SK-N-SH treated with all-trans-retinoic acid at 6 μM for 48 hours (cell line): ENCODE data around the gene TMEM178A.

Experiments used
- ATAC-seq: fragments of 200-7000 bp; cut with Tn5 transposase; 3 replicates; pipeline ENCODE4 v1.9.1; 2020; ENCODE audit warnings: mild to moderate bottlenecking, moderate library complexity
- ARNTL ChIP-seq: fragments of 450-650 bp; formaldehyde crosslinking; IDR thresholded peaks from 2 replicates; pipeline ENCODE4 v1.5.0; 2020; ENCODE audit warnings: low read depth, mild to moderate bottlenecking, moderate library complexity, borderline replicate concordance
- BACH2 ChIP-seq: fragments of 250-450 bp; sonication (Bioruptor Pico); IDR thresholded peaks from 2 replicates; pipeline ENCODE4 v1.9.0; 2021; ENCODE audit warnings: mild to moderate bottlenecking, borderline replicate concordance
- CSDC2 ChIP-seq: fragments of 250-450 bp; sonication (Bioruptor Pico); IDR thresholded peaks from 2 replicates; pipeline ENCODE4 v1.5.0; 2020; ENCODE audit warnings: mild to moderate bottlenecking, moderate library complexity
- CSRNP3 ChIP-seq: fragments of 250-450 bp; sonication (Bioruptor Pico); IDR thresholded peaks from 2 replicates; pipeline ENCODE4 v1.5.1; 2021; ENCODE audit warnings: mild to moderate bottlenecking, moderate library complexity
- ESRRG ChIP-seq: fragments of 250-450 bp; sonication (Bioruptor Pico); IDR thresholded peaks from 2 replicates; pipeline ENCODE4 v1.6.1; 2021; ENCODE audit warnings: mild to moderate bottlenecking
- ISL1 ChIP-seq: fragments of 250-450 bp; sonication (Bioruptor Pico); IDR thresholded peaks from 2 replicates; pipeline ENCODE4 v2.1.2; 2022; ENCODE audit warnings: mild to moderate bottlenecking, moderate library complexity
- OSR1 ChIP-seq: fragments of 250-450 bp; sonication (Bioruptor Pico); IDR thresholded peaks from 2 replicates; pipeline ENCODE4 v1.8.0; 2022; ENCODE audit warnings: moderate library complexity, mild to moderate bottlenecking, inconsistent platforms
- PPARA ChIP-seq: fragments of 250-450 bp; sonication (Bioruptor Pico); IDR thresholded peaks from 2 replicates; pipeline ENCODE4 v1.5.0; 2020; ENCODE audit warnings: mild to moderate bottlenecking, borderline replicate concordance
- RARB ChIP-seq: fragments of 250-450 bp; sonication (Bioruptor Pico); IDR thresholded peaks from 2 replicates; pipeline ENCODE4 v1.8.0; 2021; ENCODE audit warnings: mild to moderate bottlenecking, moderate library complexity
- SNAI2 ChIP-seq: fragments of 250-450 bp; sonication (Bioruptor Pico); IDR thresholded peaks from 2 replicates; pipeline ENCODE4 v1.5.0; 2020; ENCODE audit warnings: mild to moderate bottlenecking, moderate library complexity
- TCF4 ChIP-seq: fragments of 250-450 bp; sonication (Bioruptor Pico); IDR thresholded peaks from 2 replicates; pipeline ENCODE4 v1.8.0; 2021; ENCODE audit warnings: mild to moderate bottlenecking, moderate library complexity, borderline replicate concordance
- TSHZ2 ChIP-seq: fragments of 250-450 bp; sonication (Bioruptor Pico); IDR thresholded peaks from 2 replicates; pipeline ENCODE4 v1.5.0; 2020; ENCODE audit warnings: mild to moderate bottlenecking, moderate library complexity
- ZC3H10 ChIP-seq: fragments of 250-450 bp; sonication (Bioruptor Pico); IDR thresholded peaks from 2 replicates; pipeline ENCODE4 v1.5.1; 2021; ENCODE audit warnings: mild to moderate bottlenecking, moderate library complexity
- ZFP3 ChIP-seq: fragments of 250-450 bp; sonication (Bioruptor Pico); IDR thresholded peaks from 2 replicates; pipeline ENCODE4 v1.5.0; 2020; ENCODE audit warnings: mild to moderate bottlenecking, moderate library complexity
- ZNF565 ChIP-seq: fragments of 450-650 bp; formaldehyde crosslinking; conservative IDR thresholded peaks from 2 replicates; pipeline ENCODE4 v1.5.0; 2020; ENCODE audit warnings: low read depth, mild to moderate bottlenecking, moderate library complexity
- ZNF70 ChIP-seq: fragments of 450-650 bp; formaldehyde crosslinking; IDR thresholded peaks from 2 replicates; pipeline ENCODE4 v1.5.0; 2020; ENCODE audit warnings: mild to moderate bottlenecking, moderate library complexity
- TF ChIP-seq, protein P1 (sequence below): fragments of 250-450 bp; sonication (Bioruptor Pico); IDR thresholded peaks from 2 replicates; pipeline ENCODE4 v1.8.0; 2020; ENCODE audit warnings: mild to moderate bottlenecking, moderate library complexity, borderline replicate concordance

Gene TMEM178A

DNA sequence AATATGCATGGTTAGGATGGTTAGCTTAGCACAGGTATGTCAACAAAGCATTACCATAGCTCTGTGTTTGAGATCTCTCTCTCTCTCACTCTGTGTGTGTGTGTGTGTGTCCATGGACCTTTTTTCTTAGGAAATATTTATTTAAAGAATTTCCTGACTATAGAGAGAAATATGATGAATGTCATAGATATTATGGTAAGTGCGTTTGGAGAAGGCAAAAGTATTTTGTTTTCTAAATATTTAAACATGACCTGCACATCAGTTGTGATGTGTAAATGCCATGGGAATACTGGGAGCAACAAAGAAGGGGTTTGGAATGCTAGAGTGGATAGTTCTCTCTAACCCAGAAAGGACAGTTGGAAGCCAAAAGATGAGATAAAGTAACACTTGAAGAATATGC is 3.9 kb upstream of the TMEM178A start (continued):
- no peak for TF ChIP-seq PPARA
- TF ChIP-seq ZFP3 (CRISPR knock-in tag) = no peak

DNA sequence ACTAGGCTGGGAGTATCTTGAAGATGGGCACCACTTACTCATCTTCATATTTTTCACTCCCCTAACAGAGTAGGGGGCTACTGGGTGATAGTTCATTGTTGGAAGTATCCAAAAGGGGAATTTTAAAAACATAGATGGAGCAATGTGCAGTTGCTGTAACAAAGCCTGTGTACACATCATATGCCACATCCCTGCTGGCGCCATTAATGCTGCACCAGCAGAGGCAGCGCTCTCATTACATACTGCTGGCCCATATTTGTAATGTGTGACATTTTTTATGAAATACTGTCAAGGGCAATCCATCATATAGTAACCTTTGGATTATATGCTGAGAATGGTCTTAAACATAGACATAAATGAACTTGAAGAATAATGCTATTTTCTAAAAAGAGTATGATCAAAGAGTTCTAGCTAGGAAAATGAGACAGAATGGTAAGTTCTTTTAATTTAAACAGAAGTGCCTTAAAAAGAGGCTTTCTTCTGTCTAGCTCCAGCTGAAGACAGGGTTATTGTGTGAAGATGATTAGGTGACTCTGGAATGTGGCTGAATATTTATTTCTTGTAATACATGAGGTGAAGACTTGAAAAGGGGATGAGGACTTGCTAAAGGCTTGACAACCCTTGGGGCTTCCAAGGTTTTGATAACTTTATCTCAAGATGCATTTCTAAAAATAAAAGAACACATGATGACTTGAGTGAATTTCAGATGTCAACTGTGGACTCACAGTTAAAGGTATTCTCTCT is 2.4 kb upstream of the TMEM178A start:
- TF ChIP-seq ZC3H10 (CRISPR knock-in tag) (no peak), ARNTL (no peak), ZNF565 (CRISPR knock-in tag) (no peak), RARB (no peak), ISL1 (no peak), ESRRG (CRISPR knock-in tag) (no peak), TSHZ2 (CRISPR knock-in tag) (no peak), TCF4 (no peak), CSRNP3 (CRISPR knock-in tag) (no peak), BACH2 (no peak), CSDC2 (no peak)
- ATAC-seq = no peak

DNA sequence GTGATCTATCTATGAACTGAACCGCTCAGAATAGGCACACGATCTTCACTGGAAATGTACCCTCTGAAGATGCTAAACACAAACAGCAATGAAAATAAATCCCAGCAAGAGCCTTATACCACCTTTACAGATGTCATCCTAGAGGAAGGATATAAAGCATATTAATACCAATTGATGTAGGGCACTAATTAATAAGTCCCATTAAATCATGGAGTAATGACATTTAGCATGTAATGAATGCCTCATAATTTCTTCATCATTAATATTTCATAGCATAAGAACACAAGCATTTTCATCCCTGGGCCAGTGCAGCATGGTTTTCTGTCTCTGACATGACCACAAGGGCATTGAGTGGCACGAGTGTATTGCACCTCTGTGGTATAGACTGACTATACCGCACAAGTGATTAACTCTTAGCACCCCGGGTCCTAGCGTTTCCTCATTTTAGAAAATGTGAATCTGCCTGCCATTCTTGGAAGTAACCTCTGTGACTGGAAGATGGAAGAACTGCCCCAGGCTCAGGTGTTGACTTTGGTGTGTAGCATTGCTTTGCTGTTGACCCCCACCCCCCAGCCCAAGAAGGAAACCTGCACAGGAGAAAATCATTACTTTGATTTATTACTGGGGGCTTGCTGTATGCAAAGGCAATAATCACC is 1.4 kb upstream of the TMEM178A start:
- no peak for TF ChIP-seq CSRNP3 (CRISPR knock-in tag)
- TF ChIP-seq CSDC2 = no peak
- TF ChIP-seq ZNF70 (CRISPR knock-in tag) = no peak
- TF ChIP-seq, protein P1, sequence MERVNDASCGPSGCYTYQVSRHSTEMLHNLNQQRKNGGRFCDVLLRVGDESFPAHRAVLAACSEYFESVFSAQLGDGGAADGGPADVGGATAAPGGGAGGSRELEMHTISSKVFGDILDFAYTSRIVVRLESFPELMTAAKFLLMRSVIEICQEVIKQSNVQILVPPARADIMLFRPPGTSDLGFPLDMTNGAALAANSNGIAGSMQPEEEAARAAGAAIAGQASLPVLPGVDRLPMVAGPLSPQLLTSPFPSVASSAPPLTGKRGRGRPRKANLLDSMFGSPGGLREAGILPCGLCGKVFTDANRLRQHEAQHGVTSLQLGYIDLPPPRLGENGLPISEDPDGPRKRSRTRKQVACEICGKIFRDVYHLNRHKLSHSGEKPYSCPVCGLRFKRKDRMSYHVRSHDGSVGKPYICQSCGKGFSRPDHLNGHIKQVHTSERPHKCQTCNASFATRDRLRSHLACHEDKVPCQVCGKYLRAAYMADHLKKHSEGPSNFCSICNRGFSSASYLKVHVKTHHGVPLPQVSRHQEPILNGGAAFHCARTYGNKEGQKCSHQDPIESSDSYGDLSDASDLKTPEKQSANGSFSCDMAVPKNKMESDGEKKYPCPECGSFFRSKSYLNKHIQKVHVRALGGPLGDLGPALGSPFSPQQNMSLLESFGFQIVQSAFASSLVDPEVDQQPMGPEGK (CRISPR knock-in tag) = no peak
- ATAC-seq = no peak

DNA sequence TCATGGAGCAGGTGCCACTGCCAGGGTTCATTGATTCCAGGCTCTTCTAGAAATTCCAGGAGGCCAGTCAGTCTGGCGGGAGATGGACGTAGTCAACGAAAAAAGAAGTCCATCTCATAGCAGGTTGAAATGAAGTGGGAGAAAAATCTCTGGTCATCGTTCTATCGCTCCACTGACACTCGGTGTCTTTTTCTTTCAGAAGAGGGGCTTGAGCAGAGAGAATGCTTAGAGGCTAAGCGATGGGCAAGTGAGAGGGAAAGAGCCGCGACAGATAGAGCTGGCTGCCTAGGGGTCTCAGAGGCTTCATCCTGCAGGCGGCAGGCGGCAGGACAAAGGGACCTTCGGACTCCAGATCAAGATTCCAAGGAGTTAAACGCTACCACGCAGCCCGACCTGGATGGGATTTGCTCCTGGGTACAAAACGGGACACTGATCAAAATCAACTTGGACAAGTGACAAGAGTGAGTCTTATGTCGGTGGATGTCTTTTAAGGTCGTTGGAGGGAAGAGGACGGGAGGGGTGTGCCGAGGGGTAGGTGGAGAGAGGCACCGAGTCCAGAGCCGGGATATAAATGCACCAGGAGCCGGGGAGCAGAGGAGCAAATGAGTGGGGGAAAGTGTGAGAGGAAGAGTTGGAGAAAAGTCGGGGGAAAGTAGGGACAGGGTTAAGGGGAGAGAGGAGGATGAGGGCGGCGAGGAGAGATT is 677 bp upstream of the TMEM178A start:
- ATAC-seq = no peak
- TF ChIP-seq ZNF70 (CRISPR knock-in tag) = no peak
- no peak for TF ChIP-seq ZC3H10 (CRISPR knock-in tag)
- TF ChIP-seq RARB = no peak
- TF ChIP-seq OSR1 (CRISPR knock-in tag) = no peak
- TF ChIP-seq BACH2 = no peak
- no peak for TF ChIP-seq TSHZ2 (CRISPR knock-in tag)
- TF ChIP-seq ARNTL = no peak
- TF ChIP-seq CSRNP3 (CRISPR knock-in tag) = no peak
- TF ChIP-seq SNAI2 (CRISPR knock-in tag) = no peak
- TF ChIP-seq TCF4 = no peak
- TF ChIP-seq PPARA = no peak
- TF ChIP-seq, all 23 proteins: peak for 0
